ENCODE measurements around the gene HPSE2.

The HPSE2 gene

GRCh38 chr10:98929709-98930108 is 305.9 kb downstream of the HPSE2 start:
- TF ChIP-seq GATA3 (IDR thresholded peaks at IDR 0.05; ENCODE audit: low read depth, low read length), result no peak
- TF ChIP-seq GATA2 (IDR thresholded peaks at IDR 0.05; ENCODE audit: low read depth, low read length), result no peak

DNA sequence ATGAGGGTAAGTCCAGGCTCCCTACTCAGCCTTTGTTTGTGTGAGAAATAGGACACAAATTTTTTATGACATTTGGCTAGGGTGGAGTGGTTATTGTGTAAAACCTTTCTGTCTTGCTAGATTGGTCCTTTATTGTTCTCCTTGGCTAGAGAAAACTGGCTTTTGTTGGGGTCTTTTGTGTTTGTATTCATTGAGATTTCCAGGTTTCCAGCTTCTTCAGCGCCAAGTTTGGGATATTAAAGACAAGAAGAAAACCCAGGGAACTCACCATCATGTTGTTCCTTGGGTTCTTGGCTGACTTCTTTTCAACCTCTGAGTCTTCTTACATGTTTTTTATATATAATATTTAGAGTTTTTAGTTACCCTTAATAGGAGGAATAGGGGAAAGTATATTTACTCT is 310.0 kb downstream of the HPSE2 start:
- no peak for TF ChIP-seq GATA3 (IDR thresholded peaks at IDR 0.05; ENCODE audit: low read depth, low read length)
- TF ChIP-seq GATA2 (IDR thresholded peaks at IDR 0.05; ENCODE audit: low read depth, low read length), result no peak

GRCh38 chr10:98924526-98924925 is 311.1 kb downstream of the HPSE2 start:
- TF ChIP-seq GATA2 (IDR thresholded peaks at IDR 0.05; ENCODE audit: low read depth, low read length) (no peak), GATA3 (IDR thresholded peaks at IDR 0.05; ENCODE audit: low read depth, low read length) (no peak)

- TF ChIP-seq GATA3 (IDR thresholded peaks at IDR 0.05; ENCODE audit: low read depth, low read length) (no peak), GATA2 (IDR thresholded peaks at IDR 0.05; ENCODE audit: low read depth, low read length) (no peak)
These were observed 314.3 kb downstream of the HPSE2 start for GRCh38 chr10:98921316-98921715.

DNA sequence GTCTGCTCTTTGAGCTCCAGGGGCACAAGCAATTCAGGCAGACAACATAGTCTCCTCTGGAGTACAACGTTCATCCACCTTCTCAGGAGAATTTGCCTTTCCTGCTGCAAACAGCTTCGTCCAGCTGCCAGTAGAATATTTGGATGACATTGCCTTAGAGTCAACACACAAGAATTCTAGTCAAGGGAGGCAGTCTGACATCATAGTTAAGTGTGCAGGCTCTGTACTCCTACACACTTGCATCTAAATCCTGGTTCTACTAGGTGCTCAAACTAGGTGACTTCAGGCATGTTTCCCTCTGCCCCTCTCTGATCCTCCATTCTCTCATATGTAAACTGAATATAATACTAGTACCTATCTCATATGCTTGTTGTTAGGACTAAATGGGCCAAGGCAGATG is 314.8 kb downstream of the HPSE2 start:
- no peak for TF ChIP-seq GATA3 (IDR thresholded peaks at IDR 0.05; ENCODE audit: low read depth, low read length)
- no peak for TF ChIP-seq GATA2 (IDR thresholded peaks at IDR 0.05; ENCODE audit: low read depth, low read length)

DNA sequence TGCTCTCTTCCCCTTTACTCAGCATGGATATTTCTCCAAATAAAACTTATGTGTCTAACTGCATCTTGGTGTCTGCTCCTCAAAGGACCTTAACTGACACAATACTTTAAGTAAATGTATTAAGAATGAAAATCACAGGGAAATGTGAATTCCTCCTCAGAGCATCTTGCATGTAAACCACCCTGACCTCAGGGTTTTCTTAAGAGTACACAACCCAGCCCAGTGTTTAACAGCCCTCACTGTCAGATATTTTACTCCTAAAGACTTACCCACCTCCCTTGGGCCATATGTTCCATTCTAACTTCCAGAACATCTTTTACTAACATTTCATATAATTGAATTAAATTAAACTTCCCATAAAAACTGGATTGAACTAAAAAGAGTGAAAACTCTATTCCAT is 315.3 kb downstream of the HPSE2 start:
- TF ChIP-seq GATA2 (IDR thresholded peaks at IDR 0.05; ENCODE audit: low read depth, low read length), result no peak
- no peak for TF ChIP-seq GATA3 (IDR thresholded peaks at IDR 0.05; ENCODE audit: low read depth, low read length)

GRCh38 chr10:98919899-98920298 is 315.8 kb downstream of the HPSE2 start:
- no peak for TF ChIP-seq GATA3 (IDR thresholded peaks at IDR 0.05; ENCODE audit: low read depth, low read length)
- TF ChIP-seq GATA2 (IDR thresholded peaks at IDR 0.05; ENCODE audit: low read depth, low read length), result no peak

DNA sequence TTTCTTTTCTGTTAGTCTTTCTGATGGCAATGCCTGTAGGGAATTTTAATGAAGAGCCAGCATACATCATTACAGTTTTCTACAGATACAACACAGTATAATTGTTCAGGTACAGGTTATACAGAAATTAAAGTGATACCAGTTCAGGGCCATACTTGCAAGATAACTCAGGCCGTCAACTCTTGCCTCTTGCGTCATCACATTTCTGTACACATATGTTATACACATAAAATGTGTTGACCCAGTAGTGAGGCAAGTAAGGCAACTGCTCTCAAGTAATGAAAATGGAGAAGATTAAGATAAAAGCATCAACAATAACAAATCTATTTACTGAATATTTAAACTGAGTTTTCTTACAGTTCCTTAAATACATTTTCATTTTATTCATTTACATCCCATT is 317.8 kb downstream of the HPSE2 start:
- TF ChIP-seq GATA3 (IDR thresholded peaks at IDR 0.05; ENCODE audit: low read depth, low read length), result no peak

GRCh38 chr10:98916526-98917125 is 319.0 kb downstream of the HPSE2 start:
- TF ChIP-seq GATA2 (IDR thresholded peaks at IDR 0.05; ENCODE audit: low read depth, low read length) (no peak; the same call in 1 of the 2 replicates), GATA3 (IDR thresholded peaks at IDR 0.05; ENCODE audit: low read depth, low read length) (0 out of 2 replicates have a peak, but pooled peaks have one; percentile 12)

- TF ChIP-seq GATA2 (IDR thresholded peaks at IDR 0.05; ENCODE audit: low read depth, low read length) (no peak), GATA3 (IDR thresholded peaks at IDR 0.05; ENCODE audit: low read depth, low read length) (no peak)
These were observed 319.7 kb downstream of the HPSE2 start for GRCh38 chr10:98915911-98916310.

DNA sequence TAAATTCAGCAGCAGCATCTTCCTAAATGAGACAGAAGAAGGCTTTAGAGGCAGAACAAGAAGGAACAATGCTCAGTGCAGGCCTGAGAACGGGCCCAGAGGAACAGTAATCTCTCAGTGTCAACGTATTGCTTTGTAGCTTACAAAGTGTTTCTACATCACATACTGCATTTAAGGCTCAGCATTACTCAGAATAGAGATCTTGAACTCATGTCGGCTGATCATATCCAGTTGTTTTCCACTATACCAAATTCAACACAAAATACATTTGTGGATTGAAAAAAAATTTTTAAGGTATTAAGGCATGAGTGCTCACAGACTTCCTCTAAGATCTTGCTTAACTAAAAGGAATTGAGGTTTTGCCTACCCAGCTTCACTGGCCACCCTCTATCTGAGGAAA is 325.1 kb downstream of the HPSE2 start:
- TF ChIP-seq GATA3 (IDR thresholded peaks at IDR 0.05; ENCODE audit: low read depth, low read length) (no peak), GATA2 (IDR thresholded peaks at IDR 0.05; ENCODE audit: low read depth, low read length) (no peak)

DNA sequence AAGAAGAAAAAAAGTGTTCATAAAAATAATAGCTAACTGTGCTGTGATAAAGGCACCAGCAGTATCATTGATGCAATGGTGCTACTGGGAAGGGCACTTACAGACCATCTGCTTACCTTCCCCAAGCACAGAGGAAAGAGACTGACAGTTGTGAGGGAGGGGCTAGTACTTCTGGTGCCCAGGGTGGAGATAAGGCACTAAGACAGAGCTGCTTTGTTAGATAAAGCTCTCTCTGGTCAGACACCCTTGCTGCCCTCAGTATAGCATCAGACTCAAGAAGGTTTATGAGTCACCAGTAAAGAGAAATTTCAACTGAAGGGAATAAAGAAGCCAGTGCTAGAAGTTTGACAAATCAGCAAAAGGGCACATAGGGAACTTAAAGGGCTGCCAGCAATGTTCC is 325.6 kb downstream of the HPSE2 start:
- TF ChIP-seq GATA2 (IDR thresholded peaks at IDR 0.05; ENCODE audit: low read depth, low read length), result peak; percentile 15; the same call in 1 of the 2 replicates
- TF ChIP-seq GATA3 (IDR thresholded peaks at IDR 0.05; ENCODE audit: low read depth, low read length), result no peak

DNA sequence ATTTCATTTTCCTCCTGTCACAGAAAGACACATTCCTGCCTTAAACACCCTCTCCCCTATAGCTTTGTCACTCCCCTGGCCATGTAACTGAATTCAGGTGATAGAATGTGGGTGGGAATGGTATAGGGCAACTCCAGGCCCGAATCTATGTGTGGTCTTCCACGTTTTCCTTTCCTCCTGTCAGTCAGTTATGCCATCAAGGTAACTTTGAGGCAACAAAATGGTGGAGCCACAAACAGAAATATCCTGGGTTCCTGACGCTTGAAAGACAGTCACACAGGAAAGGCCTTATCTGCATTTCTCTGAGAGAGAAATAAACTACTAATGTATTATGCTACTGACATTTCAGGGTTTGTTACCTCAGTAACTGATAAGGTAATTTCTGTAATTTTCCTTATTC is 326.8 kb downstream of the HPSE2 start:
- TF ChIP-seq GATA3 (IDR thresholded peaks at IDR 0.05; ENCODE audit: low read depth, low read length) (no peak), GATA2 (IDR thresholded peaks at IDR 0.05; ENCODE audit: low read depth, low read length) (no peak)

DNA sequence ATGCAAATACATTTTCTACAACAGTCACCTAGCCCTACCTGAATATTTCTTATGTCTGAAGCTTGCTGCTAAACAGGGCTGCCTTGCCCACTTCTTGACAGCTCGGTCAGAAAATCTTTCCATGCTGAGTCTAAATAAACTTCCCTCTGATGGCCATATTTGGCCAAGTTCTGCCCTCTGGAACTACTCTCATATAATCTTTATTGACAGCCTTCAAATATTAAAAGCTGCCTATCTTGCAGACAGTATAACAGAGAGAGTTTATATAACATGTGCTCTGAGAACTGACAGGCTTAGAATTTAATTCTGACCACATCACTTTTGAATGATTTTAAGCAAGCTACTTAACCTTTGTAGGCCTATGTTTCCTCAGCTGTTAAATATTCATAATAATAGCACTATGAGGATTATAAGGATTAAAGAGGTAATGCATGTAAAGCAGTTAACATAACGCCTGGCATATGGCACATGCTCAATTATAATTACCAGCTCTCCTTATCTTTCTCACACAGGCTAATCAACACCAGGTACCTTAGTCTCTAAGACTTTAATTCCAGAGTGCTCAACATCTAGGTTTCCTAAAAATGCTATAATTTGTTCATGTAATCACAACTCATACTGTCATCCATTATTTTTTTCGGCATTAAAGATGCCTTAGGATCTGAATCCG is 334.1 kb downstream of the HPSE2 start:
- TF ChIP-seq GATA2 (IDR thresholded peaks at IDR 0.05; ENCODE audit: low read depth, low read length) (no peak), GATA3 (IDR thresholded peaks at IDR 0.05; ENCODE audit: low read depth, low read length) (no peak)

GRCh38 chr10:98899018-98899417 is 336.6 kb downstream of the HPSE2 start:
- TF ChIP-seq GATA2 (IDR thresholded peaks at IDR 0.05; ENCODE audit: low read depth, low read length), result no peak
- TF ChIP-seq GATA3 (IDR thresholded peaks at IDR 0.05; ENCODE audit: low read depth, low read length), result no peak

All from SH-SY5Y (cell line).